ENCODE data around the gene CASP1. TPM values are rescaled to one million over a fixed set of nuclear protein-coding genes. Genes with fewer than 3 reads are reported as not detected.
A peak's percentile ranks its signal among the peaks of the same experiment; 100 is the strongest.
"Not testable (repeated sequence)": the region's sequence is repeated elsewhere in the genome, so short reads cannot be mapped to it uniquely, and the experiment has no call there.

Gene CASP1
- 324 TPM for polyA plus RNA-seq (2013, experiment 1 of 2)
- polyA plus RNA-seq (2013, experiment 2 of 2): 338 TPM

DNA sequence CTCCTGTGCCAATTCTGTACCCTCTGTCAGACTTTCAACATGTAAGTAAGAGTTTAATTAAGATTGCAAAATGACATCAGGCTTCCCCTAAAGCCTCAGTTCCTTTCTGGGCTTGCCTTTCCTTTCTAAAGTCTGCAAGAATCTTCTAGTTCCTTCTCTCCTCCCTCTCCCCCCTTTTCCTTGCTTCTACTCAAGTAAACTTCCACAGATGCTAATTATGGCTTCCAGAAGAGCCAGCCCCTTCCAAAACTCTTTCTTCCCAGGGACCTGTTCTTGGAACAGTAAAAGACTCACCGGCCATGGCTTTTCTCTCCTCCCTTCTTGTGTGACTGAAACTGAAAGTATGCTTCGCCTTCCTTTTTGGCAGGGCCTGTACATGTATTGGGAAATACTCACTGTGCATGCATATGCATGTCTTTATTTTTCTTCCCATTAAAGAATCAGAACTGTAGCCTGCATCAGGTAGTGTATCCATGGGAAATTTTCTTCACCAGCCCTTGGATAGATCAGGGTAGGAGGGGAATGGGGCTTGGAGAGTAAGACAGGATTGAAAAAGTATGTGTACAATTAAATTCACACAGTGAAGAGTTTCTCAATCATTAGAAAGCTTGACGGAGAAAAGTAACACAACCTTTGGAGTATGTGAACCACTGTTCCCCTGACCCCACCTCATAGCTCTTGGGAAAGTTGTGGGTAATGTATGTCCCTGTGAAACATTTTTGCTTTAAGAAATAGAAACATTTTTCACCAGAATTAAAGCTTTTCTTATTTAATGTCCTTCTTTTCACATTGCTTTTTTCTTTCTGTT is at the start of gene CASP1:
Gene CASP1, minus strand, starts transcription at position 332 of the 808 bp plus-strand sequence. Its CDS starts 31 bp downstream, at position 301.
- 83% methylated on average over 1 of the region's 3 CpGs for WGBS

DNA sequence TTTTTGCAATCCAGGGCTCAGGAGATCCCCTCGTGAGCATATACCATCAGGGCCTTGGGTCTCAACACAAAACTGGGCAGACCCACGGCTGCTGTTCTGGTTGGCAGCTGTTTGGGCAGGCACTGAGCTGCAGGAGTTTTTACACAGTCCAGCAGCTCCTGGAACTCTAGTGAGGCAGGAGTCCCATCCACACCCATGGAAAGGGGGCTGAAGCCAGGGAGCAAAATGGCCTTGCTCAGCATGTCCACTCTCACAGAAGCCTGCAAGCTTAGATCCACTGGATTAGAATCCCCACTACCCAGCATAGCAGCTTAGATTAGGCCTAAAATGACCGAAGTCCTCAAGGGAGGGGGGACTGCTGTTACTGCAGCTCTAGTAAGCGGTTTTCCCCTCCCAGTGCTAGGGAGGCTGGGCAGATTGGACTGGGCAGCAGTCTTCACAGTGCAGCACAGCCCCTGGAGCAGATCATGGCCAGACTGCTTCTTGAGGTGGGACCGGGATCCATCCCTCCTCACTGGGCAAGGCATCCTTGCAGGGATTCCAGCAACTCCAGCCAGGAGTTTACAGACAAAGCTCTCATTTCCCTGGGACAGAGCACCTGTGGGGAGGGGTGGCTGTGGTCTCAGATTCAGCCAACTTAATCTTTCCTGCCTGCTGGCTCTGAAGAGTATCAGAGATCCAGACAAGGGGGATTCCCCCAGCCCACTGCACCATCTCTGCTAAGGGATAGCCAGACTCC is 46.6 kb upstream of the CASP1 start:
- H3K18ac ChIP-seq (ENCODE audit: low read depth in 1 of 2, low read length in 2 of 2): peak overlapping the region in 1 of 2 experiments; percentile 52
- H3K9ac ChIP-seq (ENCODE audit: low read length): no peak overlapping the region
- WGBS: 92% methylated on average over 5 of the region's 5 CpGs
- H2BK12ac ChIP-seq (ENCODE audit: low read length in 2 of 2): peak overlapping the region in 1 of 2 experiments; percentile 42
- no peaks in the 10 kb centered on the region for H3K36me3 ChIP-seq (ENCODE audit: control insufficient read depth in 1 of 2, insufficient read depth in 2 of 2, low read depth in 1 of 2, low read length in 2 of 2)
- no peak overlapping the region for H3K27ac ChIP-seq (ENCODE audit: low read length, poor library complexity, severe bottlenecking)
- H3K23ac ChIP-seq (ENCODE audit: low read length in 2 of 2): no peak overlapping the region
- no peak overlapping the region for H2BK15ac ChIP-seq (ENCODE audit: low read depth, poor library complexity, severe bottlenecking)
- H3K4me3 ChIP-seq (ENCODE audit: insufficient read depth in 1 of 2, low read depth in 1 of 2, low read length in 2 of 2): no peak overlapping the region
- peak overlapping the region in 1 of 2 experiments; percentile 61 for H3K4ac ChIP-seq (ENCODE audit: low read depth in 1 of 2, low read length in 2 of 2)
- peak overlapping the region in 1 of 2 experiments; percentile 88 for H3K14ac ChIP-seq (ENCODE audit: low read length in 2 of 2)
- H3K4me2 ChIP-seq (ENCODE audit: low read length, poor library complexity, severe bottlenecking): no peak overlapping the region
- H3K4me1 ChIP-seq (ENCODE audit: control insufficient read depth, insufficient read depth, low read depth, low read length): no peaks in the 10 kb centered on the region
- H2AK5ac ChIP-seq (ENCODE audit: low read length, severe bottlenecking): no peak overlapping the region
- no peaks in the 10 kb centered on the region for H3K9me3 ChIP-seq (ENCODE audit: control insufficient read depth, low read length)
- H2AFZ ChIP-seq (ENCODE audit: low read depth, low read length): no peak overlapping the region
- H4K8ac ChIP-seq (ENCODE audit: low read length): peak overlapping the region; percentile 38
- no peaks in the 10 kb centered on the region for H3K27me3 ChIP-seq (ENCODE audit: control insufficient read depth in 1 of 2, insufficient read depth in 1 of 2, low read length in 2 of 2)
- no peak overlapping the region for H2BK120ac ChIP-seq (ENCODE audit: low read depth, low read length)
- no peaks in the 10 kb centered on the region for H3K79me1 ChIP-seq (replicated peaks; ENCODE audit: low read length, poor library complexity, severe bottlenecking)
- no peak for DNase-seq
- no peak overlapping the region for H4K91ac ChIP-seq (ENCODE audit: low read length)
- no peak overlapping the region for H2BK5ac ChIP-seq (ENCODE audit: low read depth, low read length, poor library complexity, severe bottlenecking)

More for the DNA sequence above, at the start of gene CASP1:
- no peaks in the 10 kb centered on the region for H3K9me3 ChIP-seq (ENCODE audit: control insufficient read depth, low read length)
- no peaks in the 10 kb centered on the region for H3K27me3 ChIP-seq (ENCODE audit: control insufficient read depth in 1 of 2, insufficient read depth in 1 of 2, low read length in 2 of 2)
- no peak within 1 kb of the TSS for H2BK5ac ChIP-seq (ENCODE audit: low read depth, low read length, poor library complexity, severe bottlenecking)
- no peak within 1 kb of the TSS for H2BK15ac ChIP-seq (ENCODE audit: low read depth, poor library complexity, severe bottlenecking)
- no peak within 1 kb of the TSS for H2AFZ ChIP-seq (ENCODE audit: low read depth, low read length)
- no peak within 1 kb of the TSS for H3K27ac ChIP-seq (ENCODE audit: low read length, poor library complexity, severe bottlenecking)
- peak within 1 kb of the TSS; percentile 21 for H3K4me2 ChIP-seq (ENCODE audit: low read length, poor library complexity, severe bottlenecking)
- H4K91ac ChIP-seq (ENCODE audit: low read length): peak within 1 kb of the TSS; percentile 72
- H3K9ac ChIP-seq (ENCODE audit: low read length): peak within 1 kb of the TSS; percentile 79
- peak within 1 kb of the TSS; percentile 88 for H4K8ac ChIP-seq (ENCODE audit: low read length)
- H3K4ac ChIP-seq (ENCODE audit: low read depth in 1 of 2, low read length in 2 of 2): peak within 1 kb of the TSS; percentile 67 to 75
- peak within 1 kb of the TSS in 1 of 2 experiments; percentile 83 for H2BK12ac ChIP-seq (ENCODE audit: low read length in 2 of 2)
- H3K4me1 ChIP-seq (ENCODE audit: control insufficient read depth, insufficient read depth, low read depth, low read length): no peaks in the 10 kb centered on the region
- DNase-seq: peak; percentile 85
- peak within 1 kb of the TSS; percentile 61 for H2BK120ac ChIP-seq (ENCODE audit: low read depth, low read length)
- H3K23ac ChIP-seq (ENCODE audit: low read length in 2 of 2): no peak within 1 kb of the TSS
- no peak within 1 kb of the TSS for H3K14ac ChIP-seq (ENCODE audit: low read length in 2 of 2)
- H2AK5ac ChIP-seq (ENCODE audit: low read length, severe bottlenecking): no peak within 1 kb of the TSS
- peaks cover 0 to 3% of the 10 kb centered on the region in 2 experiments for H3K36me3 ChIP-seq (ENCODE audit: control insufficient read depth in 1 of 2, insufficient read depth in 2 of 2, low read depth in 1 of 2, low read length in 2 of 2)
- H3K79me1 ChIP-seq (replicated peaks; ENCODE audit: low read length, poor library complexity, severe bottlenecking): no peaks in the 10 kb centered on the region
- H3K4me3 ChIP-seq (ENCODE audit: insufficient read depth in 1 of 2, low read depth in 1 of 2, low read length in 2 of 2): peak within 1 kb of the TSS in 1 of 2 experiments; percentile 70
- peak within 1 kb of the TSS; percentile 82 to 87 for H3K18ac ChIP-seq (ENCODE audit: low read depth in 1 of 2, low read length in 2 of 2)

DNA sequence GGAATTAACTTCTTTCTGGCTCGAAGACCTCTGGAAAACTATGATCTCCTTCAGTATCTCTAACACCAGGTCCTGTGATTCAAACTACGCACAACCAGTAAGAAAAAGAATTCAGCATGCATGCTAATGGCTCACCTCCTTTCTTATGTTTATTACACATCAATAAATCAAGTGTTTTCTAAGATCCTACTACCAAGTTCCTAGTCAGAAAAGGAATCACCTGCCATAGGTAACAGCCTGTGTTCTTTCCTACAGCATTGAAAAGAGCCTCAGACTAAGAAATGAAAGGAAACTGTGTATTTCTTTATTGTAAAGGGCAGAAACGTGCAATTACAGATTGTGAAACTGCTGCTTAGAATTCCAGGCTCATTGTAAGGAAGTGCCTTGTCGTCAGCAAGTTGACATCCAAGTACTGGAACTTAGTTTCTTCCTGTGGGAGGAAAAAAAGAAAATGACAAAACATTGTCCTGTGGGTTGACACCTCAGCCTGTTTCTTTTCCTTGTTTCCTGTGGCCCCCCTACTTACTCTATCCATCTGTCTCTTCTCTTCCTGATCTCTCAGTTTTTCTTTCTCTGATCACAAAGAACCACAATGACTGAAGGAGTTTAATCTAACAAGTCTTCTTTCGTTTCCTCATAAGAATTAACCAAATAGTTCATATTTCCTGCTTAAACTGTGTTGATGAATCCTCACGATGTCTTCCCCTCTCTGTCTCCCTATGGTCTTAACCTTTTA is 45.4 kb upstream of the CASP1 start:
- not testable (repeated sequence) for H3K27ac ChIP-seq (ENCODE audit: low read length, poor library complexity, severe bottlenecking); H3K4me2 ChIP-seq (ENCODE audit: low read length, poor library complexity, severe bottlenecking); H3K4me3 ChIP-seq (ENCODE audit: insufficient read depth in 1 of 2, low read depth in 1 of 2, low read length in 2 of 2); H2BK12ac ChIP-seq (ENCODE audit: low read length in 2 of 2); H4K8ac ChIP-seq (ENCODE audit: low read length); H2BK5ac ChIP-seq (ENCODE audit: low read depth, low read length, poor library complexity, severe bottlenecking); H3K36me3 ChIP-seq (ENCODE audit: control insufficient read depth in 1 of 2, insufficient read depth in 2 of 2, low read depth in 1 of 2, low read length in 2 of 2); H2AFZ ChIP-seq (ENCODE audit: low read depth, low read length); H3K23ac ChIP-seq (ENCODE audit: low read length in 2 of 2); H2BK15ac ChIP-seq (ENCODE audit: low read depth, poor library complexity, severe bottlenecking); H3K14ac ChIP-seq (ENCODE audit: low read length in 2 of 2); H2BK120ac ChIP-seq (ENCODE audit: low read depth, low read length); H3K9ac ChIP-seq (ENCODE audit: low read length); H3K4ac ChIP-seq (ENCODE audit: low read depth in 1 of 2, low read length in 2 of 2); H3K9me3 ChIP-seq (ENCODE audit: control insufficient read depth, low read length); H3K27me3 ChIP-seq (ENCODE audit: control insufficient read depth in 1 of 2, insufficient read depth in 1 of 2, low read length in 2 of 2); H2AK5ac ChIP-seq (ENCODE audit: low read length, severe bottlenecking); H3K4me1 ChIP-seq (ENCODE audit: control insufficient read depth, insufficient read depth, low read depth, low read length); H3K79me1 ChIP-seq (replicated peaks; ENCODE audit: low read length, poor library complexity, severe bottlenecking); H4K91ac ChIP-seq (ENCODE audit: low read length); H3K18ac ChIP-seq (ENCODE audit: low read depth in 1 of 2, low read length in 2 of 2)
- peak; percentile 24 for DNase-seq
- 75% methylated on average over 5 of the region's 6 CpGs for WGBS
